ENCODE data around the gene TRAF3IP3.

Gene TRAF3IP3

DNA sequence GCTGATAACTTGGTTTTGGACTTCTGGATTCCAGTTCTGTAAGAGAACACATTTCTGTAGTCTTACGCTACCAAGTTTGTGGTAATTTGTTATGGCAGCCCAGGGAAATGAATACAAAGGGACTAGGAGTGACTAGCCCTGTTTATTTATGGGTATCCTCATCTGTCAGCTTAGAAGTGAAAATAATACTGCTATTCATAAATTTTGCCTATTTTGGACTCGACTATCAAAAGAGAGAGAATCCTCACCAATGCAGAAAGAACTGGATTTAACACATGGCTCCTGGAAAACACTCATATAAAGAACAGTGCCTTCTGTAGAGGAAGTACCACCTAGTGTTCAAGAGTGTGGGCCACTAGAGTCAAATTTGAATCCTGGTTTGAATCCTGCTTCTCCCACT is 28.6 kb upstream of the TRAF3IP3 start:
- Mint-ChIP-seq H3K36me3 (ENCODE audit: low read depth) (peaks cover 2% of the 10 kb centered on the region), H3K9me3 (peaks cover 6% of the 10 kb centered on the region), H3K4me3 (no peak overlapping the region), H3K27me3 (no peaks in the 10 kb centered on the region), H3K27ac (peak overlapping the region; percentile 82), H3K4me1 (ENCODE audit: low read depth) (peaks cover 53% of the 10 kb centered on the region)

DNA sequence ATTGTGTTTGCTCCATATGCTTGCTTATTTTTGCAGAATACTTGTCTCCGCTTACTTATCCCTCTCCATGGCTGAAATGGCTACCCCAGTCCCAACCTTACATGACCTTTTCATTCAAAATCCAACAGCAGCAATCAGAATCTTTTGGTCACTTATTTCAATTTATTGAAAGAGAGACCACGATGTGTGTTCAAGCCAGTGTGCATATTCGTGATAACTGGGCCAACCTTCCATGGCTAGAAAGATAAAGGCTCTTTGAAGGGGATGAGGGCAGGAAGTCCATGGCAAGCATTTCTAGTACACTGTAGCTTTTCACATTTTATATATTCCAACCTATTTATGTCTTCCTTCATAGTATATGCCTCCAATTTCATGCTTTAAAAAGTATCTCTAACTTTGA is 28.1 kb upstream of the TRAF3IP3 start:
- Mint-ChIP-seq H3K27ac (no peak overlapping the region), H3K27me3 (no peaks in the 10 kb centered on the region), H3K9me3 (peaks cover 6% of the 10 kb centered on the region), H3K4me1 (ENCODE audit: low read depth) (peaks cover 51% of the 10 kb centered on the region), H3K36me3 (ENCODE audit: low read depth) (no peaks in the 10 kb centered on the region), H3K4me3 (no peak overlapping the region)

DNA sequence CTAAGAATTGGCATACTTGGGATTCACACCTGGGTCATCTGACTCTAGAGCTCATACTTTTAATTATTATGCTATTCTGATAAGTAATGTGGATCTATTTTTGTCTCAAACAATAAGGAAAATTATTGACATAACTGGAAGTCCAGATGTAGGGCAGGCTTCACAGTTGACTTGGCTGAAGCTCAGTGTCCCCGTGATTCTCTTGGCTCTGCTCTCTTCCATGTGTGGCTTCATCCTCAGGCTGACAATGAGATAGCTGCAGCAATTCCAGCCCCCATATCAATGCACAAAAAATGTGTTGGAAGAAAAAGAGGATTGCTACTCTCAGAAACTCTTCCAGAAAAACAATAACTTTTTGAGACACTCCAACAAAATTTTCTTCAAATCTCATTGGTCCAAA is 27.4 kb upstream of the TRAF3IP3 start:
- Mint-ChIP-seq H3K9me3 (peaks cover 6% of the 10 kb centered on the region), H3K4me1 (ENCODE audit: low read depth) (peaks cover 51% of the 10 kb centered on the region), H3K36me3 (ENCODE audit: low read depth) (no peaks in the 10 kb centered on the region), H3K4me3 (no peak overlapping the region), H3K27me3 (no peaks in the 10 kb centered on the region), H3K27ac (no peak overlapping the region)

DNA sequence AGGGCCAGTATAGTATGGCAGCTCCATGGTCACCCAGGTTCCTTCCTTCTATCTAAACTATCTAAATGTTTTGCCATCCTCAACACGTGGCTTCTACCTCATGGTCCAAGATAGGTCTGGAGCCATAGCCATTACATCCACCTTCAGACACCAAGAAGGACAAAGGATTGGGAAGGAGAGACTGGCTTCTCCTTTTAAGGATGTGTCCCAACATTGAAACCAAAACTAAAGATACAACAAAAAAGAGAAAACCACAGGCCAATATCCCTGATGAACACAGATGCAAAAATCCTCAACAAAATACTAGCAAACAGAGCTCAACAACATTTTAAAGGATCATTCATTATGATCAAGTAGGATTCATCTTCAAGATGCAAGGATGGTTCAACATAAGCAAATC is 26.4 kb upstream of the TRAF3IP3 start:
- Mint-ChIP-seq H3K9me3 (peaks cover 6% of the 10 kb centered on the region), H3K27ac (no peak overlapping the region), H3K4me3 (no peak overlapping the region), H3K27me3 (no peaks in the 10 kb centered on the region), H3K36me3 (ENCODE audit: low read depth) (no peaks in the 10 kb centered on the region), H3K4me1 (ENCODE audit: low read depth) (peaks cover 51% of the 10 kb centered on the region)

DNA sequence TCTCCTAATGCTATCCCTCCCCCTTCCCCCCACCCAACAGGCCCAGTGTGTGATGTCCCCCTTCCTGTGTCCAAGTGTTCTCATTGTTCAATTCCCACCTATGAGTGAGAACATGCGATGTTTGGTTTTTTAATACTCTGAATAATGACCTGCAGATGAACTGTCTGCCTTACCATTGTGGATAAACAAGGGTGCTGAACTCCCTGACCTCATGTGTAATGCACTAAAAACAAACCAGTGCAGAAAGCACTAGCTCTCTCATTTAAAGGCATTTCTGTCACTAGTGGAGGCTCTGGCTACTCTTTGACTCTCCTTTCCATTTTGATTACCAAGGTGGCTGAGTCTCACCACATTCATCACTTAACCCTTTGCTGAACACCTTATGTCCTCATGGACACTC is 23.1 kb upstream of the TRAF3IP3 start:
- H3K36me3 Mint-ChIP-seq (ENCODE audit: low read depth), result peaks cover 4% of the 10 kb centered on the region
- no peak overlapping the region for H3K27ac Mint-ChIP-seq

DNA sequence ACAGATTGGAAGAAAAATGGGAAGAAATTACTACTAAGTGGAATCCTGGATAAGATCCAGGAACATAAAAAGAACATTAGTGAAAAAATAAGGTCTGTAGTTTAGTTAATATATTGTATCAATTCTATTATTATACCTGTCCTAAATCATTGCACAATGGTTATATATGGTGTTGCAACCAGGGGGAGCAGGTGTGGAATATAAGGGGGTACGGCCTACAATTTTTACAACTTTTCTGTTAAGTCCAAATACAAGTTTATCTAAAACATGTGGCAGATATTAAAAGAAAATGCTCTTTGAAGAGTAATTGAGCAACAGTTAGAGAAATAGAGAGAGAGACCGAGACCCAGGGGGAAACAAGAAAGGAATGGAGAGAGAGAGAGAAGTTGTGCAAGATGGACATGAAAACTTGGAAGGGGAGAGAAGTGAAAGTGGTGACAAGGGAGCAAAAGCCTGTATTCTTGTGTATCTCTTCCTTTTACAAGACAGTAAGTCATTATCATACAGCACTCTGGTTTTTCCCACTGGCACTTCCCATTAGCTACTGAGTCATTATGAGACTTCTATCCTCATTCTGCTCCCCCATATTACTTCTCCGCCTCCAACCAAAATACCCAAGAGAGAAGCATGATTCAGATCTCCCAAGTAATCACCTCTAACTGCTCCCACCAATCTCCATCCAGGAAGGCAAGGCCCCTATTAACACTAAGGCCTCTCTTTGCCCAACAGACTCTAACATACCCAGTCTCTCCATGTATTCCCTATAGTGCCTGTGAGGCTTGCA is 22.3 kb upstream of the TRAF3IP3 start:
- H3K27ac Mint-ChIP-seq, result peak overlapping the region; percentile 61

More for the DNA sequence above, 23.1 kb upstream of the TRAF3IP3 start:
- no peaks in the 10 kb centered on the region for H3K27me3 Mint-ChIP-seq
- H3K4me1 Mint-ChIP-seq (ENCODE audit: low read depth), result peaks cover 48% of the 10 kb centered on the region
- H3K4me3 Mint-ChIP-seq, result no peak overlapping the region
- H3K9me3 Mint-ChIP-seq, result peaks cover 6% of the 10 kb centered on the region

DNA sequence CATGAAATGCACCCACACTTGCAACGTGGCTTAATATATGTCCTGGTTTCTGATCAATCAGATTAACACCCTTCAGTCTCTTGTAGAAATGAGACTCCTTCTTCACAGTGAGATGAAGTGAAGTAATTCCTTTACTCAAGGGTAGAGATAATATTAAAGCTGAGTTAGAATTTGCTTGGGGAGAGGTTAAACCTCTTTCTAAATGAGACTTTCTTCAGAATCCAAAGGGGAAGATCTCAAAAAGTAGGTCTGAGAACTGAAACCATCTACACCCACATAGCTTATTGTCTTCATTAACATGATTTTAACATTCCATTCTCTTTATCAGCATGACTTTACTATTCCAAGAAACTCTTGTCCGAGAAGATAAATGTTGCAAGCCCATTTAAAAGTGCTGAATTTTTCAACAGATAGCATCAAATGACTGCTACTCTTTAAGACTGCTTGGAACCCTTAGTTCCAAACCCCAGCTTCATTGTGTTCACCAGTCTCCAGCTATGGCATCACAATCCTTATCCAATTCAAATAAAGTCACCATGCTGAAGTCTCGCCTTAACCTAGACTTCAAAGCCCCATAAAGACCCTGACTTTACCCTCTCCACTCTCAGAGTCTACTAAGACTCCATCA is 19.2 kb upstream of the TRAF3IP3 start:
- H3K27me3 Mint-ChIP-seq, result no peaks in the 10 kb centered on the region
- no peaks in the 10 kb centered on the region for H3K9me3 Mint-ChIP-seq
- peaks cover 49% of the 10 kb centered on the region for H3K4me1 Mint-ChIP-seq (ENCODE audit: low read depth)
- no peak overlapping the region for H3K4me3 Mint-ChIP-seq
- H3K27ac Mint-ChIP-seq, result peak overlapping the region; percentile 78
- H3K36me3 Mint-ChIP-seq (ENCODE audit: low read depth), result peaks cover 4% of the 10 kb centered on the region

More for the DNA sequence above, 22.3 kb upstream of the TRAF3IP3 start:
- Mint-ChIP-seq H3K4me3 (peak overlapping the region; percentile 6), H3K36me3 (ENCODE audit: low read depth) (peaks cover 4% of the 10 kb centered on the region), H3K4me1 (ENCODE audit: low read depth) (peaks cover 46% of the 10 kb centered on the region), H3K27me3 (no peaks in the 10 kb centered on the region), H3K9me3 (peaks cover 6% of the 10 kb centered on the region)

DNA sequence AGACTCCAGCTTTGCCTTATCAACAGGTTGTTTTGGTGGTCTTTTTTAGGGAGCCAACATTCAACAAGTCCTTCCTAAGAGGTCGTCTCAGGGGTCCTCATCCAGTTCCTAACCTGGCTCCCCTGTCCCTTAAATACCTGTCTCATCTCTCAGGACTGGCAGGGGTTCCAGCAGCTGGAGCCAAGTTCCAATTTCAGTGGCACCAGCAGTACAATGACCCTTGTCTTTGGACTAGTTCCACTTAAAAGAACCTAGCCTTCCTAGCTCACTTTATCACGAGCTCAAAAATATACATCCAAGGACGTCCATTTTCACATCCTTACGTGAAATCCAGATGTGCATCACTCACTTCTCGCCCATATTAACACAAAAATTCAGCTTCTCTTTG is 18.7 kb upstream of the TRAF3IP3 start:
- no peaks in the 10 kb centered on the region for H3K27me3 Mint-ChIP-seq
- H3K4me3 Mint-ChIP-seq, result no peak overlapping the region
- H3K27ac Mint-ChIP-seq, result peak overlapping the region; percentile 78
- no peaks in the 10 kb centered on the region for H3K9me3 Mint-ChIP-seq
- H3K36me3 Mint-ChIP-seq (ENCODE audit: low read depth), result peaks cover 4% of the 10 kb centered on the region
- peaks cover 53% of the 10 kb centered on the region for H3K4me1 Mint-ChIP-seq (ENCODE audit: low read depth)

DNA sequence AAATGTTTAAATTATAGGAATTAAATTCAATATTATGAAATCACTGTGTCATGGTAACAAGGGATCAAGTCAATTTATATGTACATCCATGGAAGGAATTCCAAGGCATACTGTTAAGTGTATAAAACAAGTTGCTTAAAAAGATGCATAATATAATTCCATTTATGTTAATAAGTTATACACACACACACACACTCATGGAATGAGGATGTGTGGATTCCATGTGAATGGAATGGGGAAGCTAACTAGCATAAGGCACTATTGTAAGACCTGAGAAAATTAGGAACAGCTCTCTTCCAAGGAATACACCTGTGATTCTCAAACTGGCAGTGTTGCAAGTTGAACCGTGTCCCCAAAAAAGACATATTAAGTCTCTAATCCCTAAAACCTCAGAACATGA is 17.6 kb upstream of the TRAF3IP3 start:
- Mint-ChIP-seq H3K27me3 (no peaks in the 10 kb centered on the region), H3K4me1 (ENCODE audit: low read depth) (peaks cover 56% of the 10 kb centered on the region), H3K9me3 (no peaks in the 10 kb centered on the region), H3K27ac (no peak overlapping the region), H3K4me3 (no peak overlapping the region), H3K36me3 (ENCODE audit: low read depth) (peaks cover 4% of the 10 kb centered on the region)

DNA sequence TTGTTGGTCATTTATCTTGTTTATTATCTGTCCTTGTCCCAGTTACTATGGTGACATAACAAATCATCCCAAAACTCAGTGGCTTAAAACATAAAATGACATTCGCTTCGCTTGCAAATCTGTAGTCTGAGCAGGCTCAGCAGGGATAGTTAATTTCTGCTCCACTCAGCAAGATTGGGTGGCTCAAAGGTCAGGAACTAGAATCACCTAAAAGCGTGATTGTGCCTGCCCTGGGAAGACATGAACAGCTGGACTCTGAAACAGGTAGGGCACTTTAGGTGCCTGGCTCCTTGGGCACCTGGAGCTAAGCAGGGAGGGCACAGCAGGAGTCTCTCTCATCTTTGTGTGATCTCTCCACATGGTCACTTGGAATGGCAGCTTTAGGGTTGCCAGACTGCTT is 14.7 kb upstream of the TRAF3IP3 start:
- H3K27ac Mint-ChIP-seq, result no peak overlapping the region
- peaks cover 37% of the 10 kb centered on the region for H3K4me1 Mint-ChIP-seq (ENCODE audit: low read depth)
- no peaks in the 10 kb centered on the region for H3K36me3 Mint-ChIP-seq (ENCODE audit: low read depth)
- H3K27me3 Mint-ChIP-seq, result no peaks in the 10 kb centered on the region
- no peak overlapping the region for H3K4me3 Mint-ChIP-seq
- no peaks in the 10 kb centered on the region for H3K9me3 Mint-ChIP-seq

DNA sequence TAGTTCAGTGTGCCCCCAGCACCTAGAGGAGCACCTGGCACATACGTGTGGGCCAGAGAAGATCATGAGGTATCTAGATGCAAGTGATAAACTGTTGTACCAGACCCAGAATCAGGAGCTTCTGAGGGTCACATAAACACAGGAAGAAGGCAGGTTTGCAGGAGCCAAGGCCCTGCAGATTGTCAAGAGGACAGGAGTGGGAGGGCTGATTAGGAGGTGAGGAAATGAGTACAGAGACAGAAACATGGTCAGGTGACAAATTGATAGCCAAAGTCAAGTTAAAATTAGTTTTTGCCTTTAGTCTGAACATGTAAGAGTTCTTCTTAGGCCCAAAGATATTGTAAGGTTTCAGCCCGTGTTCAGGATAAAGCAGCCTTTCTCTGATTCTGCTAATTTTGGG is 14.0 kb upstream of the TRAF3IP3 start:
- Mint-ChIP-seq H3K9me3 (no peaks in the 10 kb centered on the region), H3K4me1 (ENCODE audit: low read depth) (peaks cover 37% of the 10 kb centered on the region), H3K27ac (peak overlapping the region; percentile 6), H3K27me3 (no peaks in the 10 kb centered on the region), H3K4me3 (no peak overlapping the region), H3K36me3 (ENCODE audit: low read depth) (no peaks in the 10 kb centered on the region)

DNA sequence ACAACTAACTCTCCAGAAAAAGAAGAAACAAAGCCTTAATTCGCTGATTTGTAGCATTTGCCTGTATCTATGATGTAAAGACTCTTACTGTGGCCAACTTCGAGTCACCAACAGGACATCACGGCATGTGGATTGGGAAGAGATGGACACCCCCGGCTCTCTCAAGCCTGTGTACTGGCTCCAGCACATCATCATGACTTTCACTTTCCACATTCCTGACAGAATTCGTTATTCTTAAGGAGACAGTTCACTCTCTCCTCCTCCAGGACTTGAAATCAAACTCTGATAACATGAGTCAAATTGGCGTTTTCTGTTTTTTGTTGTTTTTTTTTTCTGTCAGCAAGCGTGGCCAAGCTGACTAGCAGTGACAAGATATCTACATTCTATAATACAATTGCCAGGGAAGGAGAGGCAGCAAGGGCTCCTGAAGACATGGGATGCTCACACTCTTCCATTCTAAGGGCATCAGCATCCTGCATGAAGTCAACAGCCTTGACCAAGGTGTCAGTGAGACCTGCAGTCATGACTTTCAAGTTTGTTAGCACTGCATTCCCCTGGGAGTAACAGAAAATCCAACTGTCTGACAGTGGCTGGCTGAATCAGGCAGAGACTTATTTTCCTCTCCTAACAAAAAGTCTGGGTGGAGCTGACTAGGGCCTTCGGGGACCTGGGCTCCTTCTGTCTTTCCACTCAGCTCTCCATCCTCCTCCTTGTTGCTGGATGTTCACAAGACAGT is 13.3 kb upstream of the TRAF3IP3 start:
- no peak overlapping the region for H3K4me3 Mint-ChIP-seq
- peaks cover 38% of the 10 kb centered on the region for H3K4me1 Mint-ChIP-seq (ENCODE audit: low read depth)
- H3K27ac Mint-ChIP-seq, result no peak overlapping the region
- no peaks in the 10 kb centered on the region for H3K9me3 Mint-ChIP-seq
- H3K36me3 Mint-ChIP-seq (ENCODE audit: low read depth), result no peaks in the 10 kb centered on the region
- no peaks in the 10 kb centered on the region for H3K27me3 Mint-ChIP-seq

DNA sequence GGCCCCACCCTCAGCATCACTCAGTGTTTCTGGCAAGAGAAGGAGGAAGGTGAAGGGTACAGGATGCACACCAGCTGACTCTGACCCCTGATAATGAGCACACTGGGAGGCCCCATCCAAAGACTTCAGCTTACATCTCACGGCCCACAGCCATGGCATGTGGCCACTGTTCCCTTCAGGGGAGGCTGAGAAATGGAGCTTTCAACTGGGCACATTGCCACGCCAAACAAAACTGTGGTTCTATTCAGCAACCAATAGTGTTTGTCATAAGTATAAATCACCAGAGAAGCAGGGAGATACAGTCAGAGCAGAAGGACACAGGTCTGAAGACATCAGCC is 12.7 kb upstream of the TRAF3IP3 start:
- Mint-ChIP-seq H3K4me3 (no peak overlapping the region), H3K4me1 (ENCODE audit: low read depth) (peaks cover 43% of the 10 kb centered on the region), H3K27ac (no peak overlapping the region), H3K36me3 (ENCODE audit: low read depth) (no peaks in the 10 kb centered on the region), H3K9me3 (no peaks in the 10 kb centered on the region), H3K27me3 (no peaks in the 10 kb centered on the region)

DNA sequence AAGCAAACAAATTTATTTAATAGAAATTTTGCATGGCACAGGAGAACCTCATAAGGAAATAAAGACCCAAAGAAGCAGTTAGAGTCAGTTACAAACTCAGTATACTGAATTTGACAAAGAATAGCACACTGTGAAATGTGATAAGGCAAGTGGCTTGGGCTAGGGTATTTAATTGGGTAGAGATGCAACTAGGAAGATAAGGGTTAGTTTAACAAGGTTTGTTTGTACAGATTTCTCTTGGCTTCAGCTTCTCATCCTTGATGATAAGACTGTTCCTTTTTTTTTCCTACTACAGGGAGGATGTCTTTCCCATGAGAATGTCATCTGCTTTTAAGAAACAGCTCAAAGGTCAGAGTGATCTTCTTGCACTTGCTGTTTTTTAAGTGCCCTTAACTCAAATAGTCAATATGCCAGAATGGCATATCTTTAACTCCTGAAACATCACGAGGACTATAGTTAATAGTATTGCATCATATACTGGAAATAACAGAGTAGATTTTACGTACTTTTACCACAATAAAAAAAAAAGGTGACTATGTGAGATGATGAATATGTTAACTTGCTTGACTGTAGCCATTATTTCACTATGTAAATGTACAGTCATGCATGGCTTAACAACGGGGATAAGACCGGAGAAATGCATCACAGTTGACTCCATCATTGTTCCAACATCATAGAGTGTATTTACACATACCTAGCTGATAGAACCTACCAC is 9.2 kb upstream of the TRAF3IP3 start:
- H3K36me3 Mint-ChIP-seq (ENCODE audit: low read depth), result no peaks in the 10 kb centered on the region
- H3K4me3 Mint-ChIP-seq, result peak overlapping the region; percentile 5
- H3K9me3 Mint-ChIP-seq, result no peaks in the 10 kb centered on the region
- peak overlapping the region; percentile 85 for H3K27ac Mint-ChIP-seq
- H3K27me3 Mint-ChIP-seq, result no peaks in the 10 kb centered on the region
- peaks cover 73% of the 10 kb centered on the region for H3K4me1 Mint-ChIP-seq (ENCODE audit: low read depth)

Measured in stimulated activated naive CD8-positive, alpha-beta T cell treated with anti-CD3 and anti-CD28 coated beads, Interleukin-15, Interleukin-2, amounts not matched to agents 100 ng/mL and 50 ng/mL, for 24 hours (primary cell).